Loucy (cell line): Measurements from ENCODE around the gene TRHDE.

Source experiments
- H2AFZ ChIP-seq: fragments of 200-600 bp; sonication (generic); 2 replicates; pipeline ENCODE4 v1.6.0; 2016; ENCODE audit warnings: antibody characterized with exemption, mild to moderate bottlenecking, low read length, moderate library complexity
- H3F3A ChIP-seq: fragments of 200-600 bp; 2 replicates; pipeline ENCODE4 v1.6.0; 2016; ENCODE audit warnings: antibody characterized with exemption, low read depth, mild to moderate bottlenecking
- H3K27me3 ChIP-seq: fragments of 200-600 bp; sonication (generic); 2 replicates; pipeline ENCODE4 v1.6.1; 2014; ENCODE audit warnings: low read length, mild to moderate bottlenecking; ENCODE audit not compliant: insufficient read depth, poor library complexity, severe bottlenecking
- H3K36me3 ChIP-seq: fragments of 200-600 bp; sonication (generic); 2 replicates; pipeline ENCODE4 v1.6.1; 2016; ENCODE audit warnings: low read length; ENCODE audit not compliant: insufficient read depth
- H3K4me1 ChIP-seq: fragments of 200-600 bp; sonication (generic); 2 replicates; pipeline ENCODE4 v1.5.1; 2014; ENCODE audit warnings: low read length, mild to moderate bottlenecking; ENCODE audit not compliant: insufficient read depth, poor library complexity, severe bottlenecking
- H3K4me2 ChIP-seq: fragments of 200-600 bp; sonication (generic); 2 replicates; pipeline ENCODE4 v1.6.0; 2014; ENCODE audit warnings: antibody characterized with exemption, low read length, low read depth, mild to moderate bottlenecking; ENCODE audit not compliant: poor library complexity, severe bottlenecking
- H3K4me3 ChIP-seq: fragments of 200-600 bp; sonication (generic); 2 replicates; pipeline ENCODE4 v1.5.1; 2014; ENCODE audit warnings: low read length, mild to moderate bottlenecking, mixed read lengths; ENCODE audit not compliant: poor library complexity, severe bottlenecking
- H3K79me2 ChIP-seq: fragments of 200-600 bp; sonication (generic); 2 replicates; pipeline ENCODE4 v1.6.1; 2014; ENCODE audit warnings: low read length; ENCODE audit not compliant: insufficient read depth
- H3K9ac ChIP-seq: fragments of 200-600 bp; sonication (generic); 2 replicates; pipeline ENCODE4 v1.6.0; 2014; ENCODE audit warnings: mild to moderate bottlenecking, low read depth, low read length, moderate library complexity; ENCODE audit not compliant: poor library complexity, severe bottlenecking
- H3K9me2 ChIP-seq: fragments of 200-600 bp; sonication (generic); replicated peaks from 2 replicates; pipeline ENCODE4 v1.6.1; 2016; ENCODE audit warnings: low read depth, low read length, mixed read lengths
- H3K9me3 ChIP-seq: fragments of 200-600 bp; sonication (generic); 2 replicates; pipeline ENCODE4 v1.6.1; 2014; ENCODE audit warnings: mild to moderate bottlenecking, antibody characterized with exemption, low read length, low read depth; ENCODE audit not compliant: insufficient read depth
- H4K20me1 ChIP-seq: fragments of 200-600 bp; sonication (generic); 2 replicates; pipeline ENCODE4 v1.6.0; 2014; ENCODE audit warnings: antibody characterized with exemption, low read length, mild to moderate bottlenecking; ENCODE audit not compliant: insufficient read depth, poor library complexity, severe bottlenecking
- EZH2phosphoT487 ChIP-seq: fragments of 200-600 bp; IDR thresholded peaks from 2 replicates; pipeline ENCODE4 v1.6.1; 2018; ENCODE audit warnings: antibody characterized with exemption, mild to moderate bottlenecking, moderate library complexity, borderline replicate concordance
- TF ChIP-seq, protein P1 (sequence below): fragments of 200-600 bp; sonication (generic); conservative IDR thresholded peaks from 2 replicates; pipeline ENCODE4 v1.5.1; 2014; ENCODE audit warnings: mild to moderate bottlenecking, antibody characterized with exemption, low read length

TRHDE gene

DNA sequence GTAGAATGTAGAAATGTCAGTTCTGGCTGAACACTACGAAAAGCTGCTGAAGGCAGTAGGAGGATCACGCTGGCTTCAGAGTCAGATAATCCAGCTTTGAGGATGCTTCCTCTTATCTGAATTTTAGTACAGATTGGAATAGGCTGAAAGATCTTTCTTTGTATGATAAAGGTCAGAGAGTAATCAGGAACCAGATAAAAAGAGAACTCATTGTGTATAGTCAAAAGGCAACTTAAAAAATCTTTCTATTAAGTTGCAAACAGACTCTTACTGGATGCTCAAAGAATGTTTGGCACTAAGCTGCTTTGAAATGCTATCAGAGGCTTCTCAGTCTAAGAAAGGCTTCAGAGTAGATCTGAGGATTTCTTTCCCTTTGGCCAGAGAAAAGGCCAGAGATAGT, 21.8 kb upstream of the TRHDE start:
- Histone ChIP-seq H3K36me3 (no peaks in the 10 kb centered on the region), H3K4me2 (no peak overlapping the region), H3K4me1 (no peaks in the 10 kb centered on the region), H3K9ac (no peak overlapping the region), H3K9me2 (no peaks in the 10 kb centered on the region), H3K9me3 (no peaks in the 10 kb centered on the region), H3K79me2 (no peaks in the 10 kb centered on the region), H4K20me1 (no peaks in the 10 kb centered on the region), H3K27me3 (no peaks in the 10 kb centered on the region), H2AFZ (no peak overlapping the region), H3F3A (no peaks in the 10 kb centered on the region), H3K4me3 (no peak overlapping the region)
- TF ChIP-seq, protein P1, sequence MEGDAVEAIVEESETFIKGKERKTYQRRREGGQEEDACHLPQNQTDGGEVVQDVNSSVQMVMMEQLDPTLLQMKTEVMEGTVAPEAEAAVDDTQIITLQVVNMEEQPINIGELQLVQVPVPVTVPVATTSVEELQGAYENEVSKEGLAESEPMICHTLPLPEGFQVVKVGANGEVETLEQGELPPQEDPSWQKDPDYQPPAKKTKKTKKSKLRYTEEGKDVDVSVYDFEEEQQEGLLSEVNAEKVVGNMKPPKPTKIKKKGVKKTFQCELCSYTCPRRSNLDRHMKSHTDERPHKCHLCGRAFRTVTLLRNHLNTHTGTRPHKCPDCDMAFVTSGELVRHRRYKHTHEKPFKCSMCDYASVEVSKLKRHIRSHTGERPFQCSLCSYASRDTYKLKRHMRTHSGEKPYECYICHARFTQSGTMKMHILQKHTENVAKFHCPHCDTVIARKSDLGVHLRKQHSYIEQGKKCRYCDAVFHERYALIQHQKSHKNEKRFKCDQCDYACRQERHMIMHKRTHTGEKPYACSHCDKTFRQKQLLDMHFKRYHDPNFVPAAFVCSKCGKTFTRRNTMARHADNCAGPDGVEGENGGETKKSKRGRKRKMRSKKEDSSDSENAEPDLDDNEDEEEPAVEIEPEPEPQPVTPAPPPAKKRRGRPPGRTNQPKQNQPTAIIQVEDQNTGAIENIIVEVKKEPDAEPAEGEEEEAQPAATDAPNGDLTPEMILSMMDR = no peak

DNA sequence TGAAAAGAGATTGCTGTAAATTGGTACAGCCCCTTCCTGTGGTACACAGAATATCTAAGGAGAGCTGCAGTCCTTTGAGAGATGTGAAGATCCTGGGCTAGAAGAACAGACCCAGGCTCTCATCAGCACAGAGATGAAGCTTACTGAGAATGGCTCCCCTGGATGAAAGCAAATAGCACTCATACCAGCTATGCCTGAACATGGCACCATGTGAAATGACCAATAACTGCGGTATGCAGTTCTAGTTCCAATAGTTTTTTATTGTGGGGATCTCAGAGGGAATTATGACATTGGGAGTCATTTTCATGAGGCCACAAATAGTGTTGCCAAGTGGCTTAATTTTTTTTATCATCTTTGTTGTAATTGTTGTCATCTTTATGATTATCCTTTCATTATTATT, 15.4 kb upstream of the TRHDE start:
- no peaks in the 10 kb centered on the region for H3K9me3 ChIP-seq
- H4K20me1 ChIP-seq = no peaks in the 10 kb centered on the region
- no peak for TF ChIP-seq EZH2phosphoT487
- TF ChIP-seq, protein P1 = no peak
- H3K9ac ChIP-seq = no peak overlapping the region
- no peaks in the 10 kb centered on the region for H3K4me1 ChIP-seq
- H3K9me2 ChIP-seq = no peaks in the 10 kb centered on the region
- no peaks in the 10 kb centered on the region for H3K79me2 ChIP-seq
- H3K4me3 ChIP-seq = no peak overlapping the region
- H3K27me3 ChIP-seq = no peaks in the 10 kb centered on the region
- no peaks in the 10 kb centered on the region for H3K36me3 ChIP-seq
- H3K4me2 ChIP-seq = no peak overlapping the region
- no peak overlapping the region for H2AFZ ChIP-seq
- no peaks in the 10 kb centered on the region for H3F3A ChIP-seq

DNA sequence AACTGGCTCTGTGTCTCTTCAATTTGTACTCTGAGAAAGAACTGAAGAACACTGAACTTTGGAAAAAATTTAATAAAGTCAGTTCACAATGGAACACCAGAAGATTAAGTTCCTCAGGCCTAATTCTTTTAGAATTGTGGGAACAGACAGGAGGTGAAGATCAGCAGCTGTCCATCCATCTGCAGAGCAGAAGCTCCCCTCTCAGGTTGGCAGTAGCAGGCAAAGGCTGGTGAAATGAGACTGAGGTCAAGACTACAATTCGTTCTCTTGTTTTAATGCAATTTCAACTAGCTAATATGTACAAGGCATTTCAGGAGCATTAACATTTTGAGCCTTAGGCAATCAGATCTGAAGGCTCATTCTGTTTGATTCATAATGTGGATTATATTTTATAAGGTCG, 10.3 kb upstream of the TRHDE start:
- Histone ChIP-seq H3K79me2 (no peaks in the 10 kb centered on the region), H2AFZ (no peak overlapping the region), H3K27me3 (no peaks in the 10 kb centered on the region), H3K36me3 (no peaks in the 10 kb centered on the region), H3K4me2 (no peak overlapping the region), H3K4me1 (no peaks in the 10 kb centered on the region), H4K20me1 (no peaks in the 10 kb centered on the region), H3K4me3 (no peak overlapping the region), H3K9me3 (no peaks in the 10 kb centered on the region), H3F3A (no peaks in the 10 kb centered on the region), H3K9ac (no peak overlapping the region), H3K9me2 (no peaks in the 10 kb centered on the region)
- no peak for TF ChIP-seq EZH2phosphoT487
- TF ChIP-seq, protein P1 = no peak
